Choroid plexus epithelial cell (primary cell): ENCODE data around the gene CSTF2T.

Experiments
- DNase-seq: peaks from one replicate; pipeline ENCODE4 v3.0.0-alpha.2; 2010; ENCODE audit warnings: low read depth
- H3K4me3 ChIP-seq: 2 replicates; pipeline ENCODE4 v1.5.1; 2011; ENCODE audit warnings: low read depth, mild to moderate bottlenecking, control low read depth, low read length, moderate library complexity
- TF ChIP-seq, protein P1 (sequence below): conservative IDR thresholded peaks from 2 replicates; pipeline ENCODE4 v1.5.1; 2011; ENCODE audit warnings: low read depth, mild to moderate bottlenecking, control low read depth, inconsistent platforms, low read length, moderate library complexity

Gene CSTF2T

DNA sequence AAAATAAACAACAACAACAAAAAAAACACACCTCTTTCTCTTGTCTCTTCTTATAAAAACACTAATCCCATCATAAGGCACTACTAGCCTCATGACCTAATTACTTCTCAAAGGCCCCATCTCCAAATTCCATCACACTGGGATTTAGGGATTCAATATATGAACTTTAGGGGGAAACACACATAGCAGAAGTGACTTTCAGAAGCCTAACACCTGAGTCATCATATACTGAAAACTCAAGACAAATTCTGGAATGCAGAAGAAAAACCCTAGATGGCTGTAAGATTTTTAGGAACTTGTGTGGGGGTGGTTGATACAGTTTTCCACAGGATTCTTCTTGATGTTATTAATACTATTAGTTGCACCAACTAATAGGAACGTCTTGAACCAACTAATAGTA is 33.7 kb upstream of the CSTF2T start:
- peak; percentile 46 for DNase-seq
- TF ChIP-seq, protein P1, sequence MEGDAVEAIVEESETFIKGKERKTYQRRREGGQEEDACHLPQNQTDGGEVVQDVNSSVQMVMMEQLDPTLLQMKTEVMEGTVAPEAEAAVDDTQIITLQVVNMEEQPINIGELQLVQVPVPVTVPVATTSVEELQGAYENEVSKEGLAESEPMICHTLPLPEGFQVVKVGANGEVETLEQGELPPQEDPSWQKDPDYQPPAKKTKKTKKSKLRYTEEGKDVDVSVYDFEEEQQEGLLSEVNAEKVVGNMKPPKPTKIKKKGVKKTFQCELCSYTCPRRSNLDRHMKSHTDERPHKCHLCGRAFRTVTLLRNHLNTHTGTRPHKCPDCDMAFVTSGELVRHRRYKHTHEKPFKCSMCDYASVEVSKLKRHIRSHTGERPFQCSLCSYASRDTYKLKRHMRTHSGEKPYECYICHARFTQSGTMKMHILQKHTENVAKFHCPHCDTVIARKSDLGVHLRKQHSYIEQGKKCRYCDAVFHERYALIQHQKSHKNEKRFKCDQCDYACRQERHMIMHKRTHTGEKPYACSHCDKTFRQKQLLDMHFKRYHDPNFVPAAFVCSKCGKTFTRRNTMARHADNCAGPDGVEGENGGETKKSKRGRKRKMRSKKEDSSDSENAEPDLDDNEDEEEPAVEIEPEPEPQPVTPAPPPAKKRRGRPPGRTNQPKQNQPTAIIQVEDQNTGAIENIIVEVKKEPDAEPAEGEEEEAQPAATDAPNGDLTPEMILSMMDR, result no peak
- no peak overlapping the region for H3K4me3 ChIP-seq

DNA sequence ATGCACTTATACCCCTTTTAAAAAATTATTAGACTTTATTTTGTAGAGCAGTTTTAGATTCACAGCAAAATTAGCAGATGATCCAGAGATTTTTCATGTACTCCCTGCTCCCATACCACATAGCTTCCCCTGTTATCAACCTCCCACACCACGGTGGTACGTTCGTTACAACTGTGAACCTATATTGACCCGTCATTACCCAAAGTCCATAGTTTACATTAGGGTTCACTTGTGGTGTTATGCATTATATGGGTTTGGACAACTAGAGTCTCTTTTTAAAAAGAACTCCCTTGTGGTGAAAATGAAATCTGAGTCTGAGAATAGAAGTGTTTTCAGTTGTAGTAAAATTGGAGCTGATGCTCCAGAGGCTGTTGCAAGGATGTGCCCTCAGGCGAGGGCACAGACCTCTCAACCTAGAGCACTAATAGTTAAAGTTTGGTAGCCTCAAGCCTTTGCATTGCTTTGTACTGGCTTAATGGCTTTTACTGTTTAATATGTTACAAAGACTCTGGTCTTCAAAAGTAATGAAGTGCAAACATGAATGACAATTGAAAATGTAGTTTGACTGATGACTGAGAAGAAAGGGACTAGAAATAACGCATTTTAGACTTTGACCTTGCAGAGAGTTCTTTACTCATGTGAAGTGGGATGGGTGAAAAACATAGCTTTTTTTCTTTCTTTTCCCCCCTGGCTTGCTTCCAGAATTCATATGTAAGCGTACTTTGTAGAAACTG is 30.6 kb upstream of the CSTF2T start:
- no peak overlapping the region for H3K4me3 ChIP-seq
- TF ChIP-seq, protein P1, result no peak
- no peak for DNase-seq

DNA sequence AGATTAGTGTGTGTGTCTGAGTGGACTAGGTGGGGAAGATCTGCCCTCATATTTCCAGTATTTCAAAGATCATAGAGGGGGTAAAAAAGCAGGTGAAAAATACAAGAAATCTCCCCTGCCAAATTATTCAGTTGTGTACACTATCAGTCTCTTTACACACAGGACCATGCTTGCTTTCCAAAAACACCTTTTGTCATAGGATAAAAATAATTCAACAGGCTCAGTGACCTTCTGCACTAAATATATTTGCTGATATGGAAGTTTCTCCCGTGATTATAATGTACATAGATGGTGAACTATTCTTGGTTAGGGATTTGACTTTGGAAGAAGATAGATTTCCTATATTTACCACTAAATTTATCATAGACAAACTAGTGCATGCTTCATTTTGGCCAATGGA is 24.6 kb upstream of the CSTF2T start:
- H3K4me3 ChIP-seq, result no peak overlapping the region
- TF ChIP-seq, protein P1, result no peak
- DNase-seq, result no peak

DNA sequence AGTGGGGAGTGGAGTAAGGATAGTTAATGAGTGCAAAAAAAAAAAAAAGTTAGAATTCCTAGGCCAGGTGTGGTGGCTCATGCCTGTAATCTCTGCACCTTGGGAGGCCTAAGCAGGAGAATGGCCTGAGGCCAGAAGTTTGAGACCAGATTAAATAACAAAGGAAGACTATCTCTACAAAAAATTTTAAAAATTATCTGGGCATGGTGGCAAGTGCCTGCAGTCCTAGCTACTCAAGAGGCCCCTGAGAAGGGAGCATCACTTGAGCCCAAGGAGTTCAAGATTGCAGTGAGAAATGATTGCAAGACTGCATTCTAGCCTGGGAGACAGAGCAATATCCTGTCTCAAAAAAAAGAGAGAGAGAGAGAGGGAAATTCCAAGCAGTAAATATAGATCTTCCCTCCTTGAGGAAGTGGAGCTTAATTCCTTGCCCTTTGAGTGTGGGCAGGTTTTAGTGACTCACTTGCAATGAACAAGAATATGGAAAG is 19.5 kb upstream of the CSTF2T start:
- TF ChIP-seq, protein P1, result no peak
- DNase-seq, result peak; percentile 34

DNA sequence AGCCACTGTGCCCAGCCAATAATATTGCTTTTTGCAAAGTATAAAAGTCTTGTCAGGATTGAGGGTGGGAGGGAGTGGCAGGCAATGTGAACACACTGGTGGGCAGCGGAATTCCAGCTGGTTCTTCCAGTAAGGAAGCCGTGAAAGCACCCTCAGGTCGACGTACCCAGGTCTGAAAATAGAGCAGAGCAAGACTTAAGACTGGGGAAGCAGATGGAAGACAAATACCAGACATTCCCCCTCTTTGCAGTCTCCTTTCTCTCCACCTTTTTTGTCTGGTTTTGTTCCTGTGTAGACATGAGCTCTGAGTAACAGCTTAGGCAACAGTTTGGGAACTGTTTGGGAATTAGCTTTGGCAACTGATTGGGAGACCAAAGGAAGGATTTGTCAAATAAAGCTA is 17.6 kb upstream of the CSTF2T start:
- DNase-seq, result no peak
- no peak overlapping the region for H3K4me3 ChIP-seq
- TF ChIP-seq, protein P1, result no peak

More for the DNA sequence above, 19.5 kb upstream of the CSTF2T start:
- no peak overlapping the region for H3K4me3 ChIP-seq

DNA sequence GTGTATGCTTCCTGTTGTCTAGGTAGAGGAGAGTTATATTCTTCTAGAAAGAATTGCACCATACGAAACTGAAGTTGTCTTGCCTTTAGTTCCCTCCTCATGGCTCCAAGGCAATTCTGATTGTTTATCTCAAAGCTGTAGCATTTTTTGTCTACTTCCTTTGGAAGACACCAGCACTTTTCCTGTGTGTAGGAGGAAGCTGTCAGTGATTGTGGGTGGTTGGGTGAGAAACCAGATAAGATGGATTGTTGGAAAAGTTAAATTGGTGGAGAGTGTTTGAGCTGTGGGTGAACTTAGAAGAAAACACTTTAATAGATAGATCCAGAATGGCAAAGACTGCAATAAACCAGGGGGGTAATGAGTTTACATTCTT is 12.1 kb upstream of the CSTF2T start:
- DNase-seq, result no peak
- TF ChIP-seq, protein P1, result no peak
- H3K4me3 ChIP-seq, result no peak overlapping the region

DNA sequence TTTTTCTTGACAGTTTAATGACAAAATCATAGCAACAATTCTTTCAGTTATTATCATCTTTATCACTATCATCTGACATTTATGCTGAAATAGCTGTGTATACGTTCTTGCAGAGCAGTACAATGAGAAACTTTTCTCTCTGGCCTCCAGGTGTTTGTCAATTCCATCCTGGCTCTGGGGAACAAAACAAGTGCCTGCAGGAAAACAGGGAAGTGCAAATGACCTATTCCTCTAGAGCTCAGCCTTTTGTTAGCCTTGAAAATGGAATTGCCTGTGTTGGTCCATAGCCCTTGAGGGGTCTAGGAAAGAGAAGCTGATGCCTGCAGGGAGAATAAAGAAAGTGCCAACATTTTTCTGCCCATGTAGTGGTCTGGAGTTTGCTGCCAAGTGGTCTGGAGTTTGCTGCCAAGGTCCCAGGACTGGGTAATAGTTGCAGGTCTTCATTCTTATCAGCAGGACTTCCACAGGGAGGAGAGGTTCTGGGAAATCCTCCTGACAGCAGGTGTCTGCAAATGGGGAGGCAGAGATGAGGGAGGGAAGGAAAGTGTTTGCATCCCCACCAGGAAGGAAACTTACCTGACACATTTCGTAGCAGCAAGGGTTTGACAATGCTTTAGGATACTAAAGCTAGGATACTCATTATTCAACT is 10.1 kb upstream of the CSTF2T start:
- TF ChIP-seq, protein P1, result no peak
- no peak overlapping the region for H3K4me3 ChIP-seq
- no peak for DNase-seq
